Activated naive CD8-positive, alpha-beta T cell (primary cell): ENCODE data around the gene SLC49A3.
"Not testable (repeated sequence)": the region's sequence is repeated elsewhere in the genome, so short reads cannot be mapped to it uniquely, and the experiment has no call there.

Source experiments
- H3K27ac Mint-ChIP-seq: one replicate; pipeline ENCODE4 v1.8.0; 2021; ENCODE audit warnings: mixed read lengths
- H3K27me3 Mint-ChIP-seq: one replicate; pipeline ENCODE4 v1.8.0; 2021; ENCODE audit warnings: mixed read lengths
- H3K36me3 Mint-ChIP-seq: one replicate; pipeline ENCODE4 v1.8.0; 2021; ENCODE audit warnings: mixed read lengths
- H3K4me1 Mint-ChIP-seq: one replicate; pipeline ENCODE4 v1.8.0; 2021; ENCODE audit warnings: low read depth, mixed read lengths
- H3K4me3 Mint-ChIP-seq: one replicate; pipeline ENCODE4 v1.8.0; 2021; ENCODE audit warnings: mild to moderate bottlenecking, mixed read lengths
- H3K9me3 Mint-ChIP-seq: one replicate; pipeline ENCODE4 v1.8.0; 2021; ENCODE audit warnings: low read depth, mixed read lengths

The SLC49A3 gene

GRCh38 chr4:694341-694940 is 5.5 kb upstream of the SLC49A3 start:
- H3K36me3 Mint-ChIP-seq, H3K9me3 Mint-ChIP-seq, H3K4me1 Mint-ChIP-seq, H3K27me3 Mint-ChIP-seq, H3K27ac Mint-ChIP-seq, H3K4me3 Mint-ChIP-seq: not testable (repeated sequence)

- Mint-ChIP-seq H3K4me3 (no peak overlapping the region), H3K36me3 (no peaks in the 10 kb centered on the region), H3K4me1 (no peaks in the 10 kb centered on the region), H3K27ac (no peak overlapping the region), H3K27me3 (peaks cover 8% of the 10 kb centered on the region), H3K9me3 (no peaks in the 10 kb centered on the region)
These were observed 4.0 kb upstream of the SLC49A3 start for GRCh38 chr4:692771-693554.

GRCh38 chr4:689723-690122 is 772 bp upstream of the SLC49A3 start:
- no peak overlapping the region for H3K27ac Mint-ChIP-seq

GRCh38 chr4:687971-688853 is 739 bp downstream of the SLC49A3 start:
- no peaks in the 10 kb centered on the region for H3K9me3 Mint-ChIP-seq
- H3K27me3 Mint-ChIP-seq: peaks cover 9% of the 10 kb centered on the region
- H3K4me3 Mint-ChIP-seq: no peak overlapping the region
- H3K36me3 Mint-ChIP-seq: no peaks in the 10 kb centered on the region
- H3K27ac Mint-ChIP-seq: no peak overlapping the region
- peaks cover 4% of the 10 kb centered on the region for H3K4me1 Mint-ChIP-seq

More at GRCh38 chr4:689723-690122, 772 bp upstream of the SLC49A3 start:
- Mint-ChIP-seq H3K9me3 (no peaks in the 10 kb centered on the region), H3K36me3 (no peaks in the 10 kb centered on the region), H3K4me3 (no peak overlapping the region), H3K4me1 (peaks cover 4% of the 10 kb centered on the region), H3K27me3 (peaks cover 14% of the 10 kb centered on the region)

- H3K27me3 Mint-ChIP-seq: peaks cover 9% of the 10 kb centered on the region
- H3K36me3 Mint-ChIP-seq: no peaks in the 10 kb centered on the region
- H3K9me3 Mint-ChIP-seq: no peaks in the 10 kb centered on the region
- peaks cover 4% of the 10 kb centered on the region for H3K4me1 Mint-ChIP-seq
- H3K27ac Mint-ChIP-seq: no peak overlapping the region
- no peak overlapping the region for H3K4me3 Mint-ChIP-seq
These were observed 1.6 kb downstream of the SLC49A3 start for GRCh38 chr4:687048-687970.

GRCh38 chr4:686413-687040 is 2.4 kb downstream of the SLC49A3 start:
- no peak overlapping the region for H3K4me3 Mint-ChIP-seq
- peaks cover 4% of the 10 kb centered on the region for H3K4me1 Mint-ChIP-seq
- H3K36me3 Mint-ChIP-seq: no peaks in the 10 kb centered on the region
- H3K27ac Mint-ChIP-seq: no peak overlapping the region
- H3K9me3 Mint-ChIP-seq: no peaks in the 10 kb centered on the region
- H3K27me3 Mint-ChIP-seq: peaks cover 9% of the 10 kb centered on the region

GRCh38 chr4:685679-686412 is 3.1 kb downstream of the SLC49A3 start:
- Mint-ChIP-seq H3K36me3 (no peaks in the 10 kb centered on the region), H3K27ac (no peak overlapping the region)

GRCh38 chr4:684623-685327 is 4.2 kb downstream of the SLC49A3 start:
- Mint-ChIP-seq H3K4me1 (peaks cover 4% of the 10 kb centered on the region), H3K27ac (no peak overlapping the region), H3K4me3 (no peak overlapping the region), H3K9me3 (no peaks in the 10 kb centered on the region), H3K27me3 (peaks cover 6% of the 10 kb centered on the region), H3K36me3 (no peaks in the 10 kb centered on the region)

More at GRCh38 chr4:685679-686412, 3.1 kb downstream of the SLC49A3 start:
- Mint-ChIP-seq H3K4me1 (peaks cover 4% of the 10 kb centered on the region), H3K4me3 (no peak overlapping the region), H3K27me3 (peaks cover 9% of the 10 kb centered on the region), H3K9me3 (no peaks in the 10 kb centered on the region)

GRCh38 chr4:683982-684622 is 4.8 kb downstream of the SLC49A3 start:
- H3K27me3 Mint-ChIP-seq: peaks cover 6% of the 10 kb centered on the region
- no peaks in the 10 kb centered on the region for H3K9me3 Mint-ChIP-seq
- H3K36me3 Mint-ChIP-seq: no peaks in the 10 kb centered on the region
- no peak overlapping the region for H3K4me3 Mint-ChIP-seq
- H3K27ac Mint-ChIP-seq: no peak overlapping the region
- H3K4me1 Mint-ChIP-seq: peaks cover 4% of the 10 kb centered on the region

- H3K27ac Mint-ChIP-seq: no peak overlapping the region
- peaks cover 4% of the 10 kb centered on the region for H3K4me1 Mint-ChIP-seq
- no peaks in the 10 kb centered on the region for H3K36me3 Mint-ChIP-seq
- no peaks in the 10 kb centered on the region for H3K9me3 Mint-ChIP-seq
- H3K27me3 Mint-ChIP-seq: peaks cover 6% of the 10 kb centered on the region
- no peak overlapping the region for H3K4me3 Mint-ChIP-seq
These were observed 5.6 kb downstream of the SLC49A3 start for GRCh38 chr4:683247-683897.

- Mint-ChIP-seq H3K27ac (no peak overlapping the region), H3K4me1 (peaks cover 3% of the 10 kb centered on the region), H3K9me3 (no peaks in the 10 kb centered on the region), H3K4me3 (peak overlapping the region; percentile 7), H3K27me3 (peaks cover 5% of the 10 kb centered on the region), H3K36me3 (no peaks in the 10 kb centered on the region)
These were observed 6.3 kb downstream of the SLC49A3 start for GRCh38 chr4:682490-683172.
